ENCODE data around the gene VEZF1. TPM values are rescaled to one million over a fixed set of nuclear protein-coding genes. Genes with fewer than 3 reads are reported as not detected.

VEZF1 gene
- total and polyA plus RNA-seq, 2 donors (not counting 3 experiments of a cell fraction or from before 2014, with no cell fraction given): 27.8 to 59.0 TPM

DNA sequence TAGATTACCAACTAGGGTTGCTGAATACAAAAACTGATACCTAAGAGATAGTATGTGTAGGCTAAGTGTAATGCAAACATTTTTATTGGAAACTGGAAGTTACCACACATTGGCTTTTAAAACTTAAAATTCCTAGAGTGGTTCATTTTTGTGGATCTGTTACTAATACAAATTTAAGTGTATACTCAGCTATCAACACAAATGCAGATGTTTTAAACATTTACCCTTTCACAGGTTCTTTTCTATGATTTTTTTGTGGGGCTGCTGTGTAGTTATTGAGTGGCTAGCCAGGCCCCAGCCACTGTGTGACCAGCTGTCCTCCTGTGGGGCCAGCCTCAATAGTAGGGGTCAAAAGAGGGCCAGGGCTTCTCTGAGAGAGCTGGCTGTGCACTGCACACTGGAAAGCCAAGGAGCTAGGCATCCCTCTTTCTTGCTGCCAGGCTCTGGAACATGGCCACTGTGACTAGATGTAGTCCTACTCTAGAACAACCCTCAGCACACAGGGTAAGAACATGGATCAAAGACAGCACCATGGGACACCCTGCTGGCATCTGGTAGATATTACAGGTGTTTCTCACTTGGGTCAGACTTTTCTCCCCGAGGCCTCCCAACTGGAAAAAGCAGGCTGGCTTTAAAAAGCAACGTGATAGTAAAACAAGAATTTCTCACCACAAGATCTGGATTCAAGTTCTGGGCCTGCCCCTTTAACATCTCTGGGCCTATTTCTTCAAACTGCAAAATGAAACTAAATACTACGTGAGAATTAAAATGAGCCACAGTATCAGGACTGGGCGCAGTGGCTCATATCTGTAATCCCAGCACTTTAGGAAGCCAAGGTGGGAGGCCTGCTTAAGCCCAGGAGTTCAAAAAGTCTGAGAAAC is 7.3 kb upstream of the VEZF1 start:
- Histone ChIP-seq H3K4me2 (ENCODE audit: insufficient read depth, low read length) (no peak overlapping the region), H3K9ac (replicated peaks; ENCODE audit: extremely low read depth, insufficient read depth, low read length) (no peak overlapping the region), H3K4me3 (replicated peaks in 1 of 3; ENCODE audit: insufficient read depth in 1 of 3, low read depth in 1 of 3, low read length in 3 of 3) (no peak overlapping the region), H3K27me3 (ENCODE audit: control insufficient read depth in 2 of 2, insufficient read depth in 2 of 2, low read length in 2 of 2) (no peaks in the 10 kb centered on the region), H3K9me1 (replicated peaks; ENCODE audit: control insufficient read depth, extremely low read depth, insufficient read depth, low read length) (no peaks in the 10 kb centered on the region), H3K9me3 (replicated peaks; ENCODE audit: control insufficient read depth, insufficient read depth, low read length) (no peaks in the 10 kb centered on the region), H3K79me2 (ENCODE audit: control insufficient read depth, insufficient read depth, low read length) (peaks cover 5% of the 10 kb centered on the region), H3K36me3 (ENCODE audit: control insufficient read depth in 2 of 2, extremely low read depth in 1 of 2, insufficient read depth in 2 of 2, low read length in 2 of 2) (peaks cover 4 to 10% of the 10 kb centered on the region in 2 experiments), H3K27ac (ENCODE audit: insufficient read depth, low read depth, low read length) (no peak overlapping the region), H4K20me1 (replicated peaks; ENCODE audit: control insufficient read depth, extremely low read depth, insufficient read depth, low read length) (peaks cover 3% of the 10 kb centered on the region), H2AFZ (ENCODE audit: low read depth, low read length) (no peak overlapping the region), H3K4me1 (ENCODE audit: control insufficient read depth, extremely low read depth, insufficient read depth, low read length) (peaks cover 20% of the 10 kb centered on the region)
- peak; percentile 82 for FAIRE-seq
- peak; percentile 82 for DNase-seq (ENCODE audit: low read depth, low spot score)
- TF ChIP-seq FOS (IDR thresholded peaks at IDR 0.05; ENCODE audit: borderline replicate concordance, insufficient read depth, low read length): no peak
- TF ChIP-seq POLR2AphosphoS5 (IDR thresholded peaks at IDR 0.05; ENCODE audit: insufficient read depth, low read depth, low read length): peak; percentile 49
- TF ChIP-seq, protein P1, sequence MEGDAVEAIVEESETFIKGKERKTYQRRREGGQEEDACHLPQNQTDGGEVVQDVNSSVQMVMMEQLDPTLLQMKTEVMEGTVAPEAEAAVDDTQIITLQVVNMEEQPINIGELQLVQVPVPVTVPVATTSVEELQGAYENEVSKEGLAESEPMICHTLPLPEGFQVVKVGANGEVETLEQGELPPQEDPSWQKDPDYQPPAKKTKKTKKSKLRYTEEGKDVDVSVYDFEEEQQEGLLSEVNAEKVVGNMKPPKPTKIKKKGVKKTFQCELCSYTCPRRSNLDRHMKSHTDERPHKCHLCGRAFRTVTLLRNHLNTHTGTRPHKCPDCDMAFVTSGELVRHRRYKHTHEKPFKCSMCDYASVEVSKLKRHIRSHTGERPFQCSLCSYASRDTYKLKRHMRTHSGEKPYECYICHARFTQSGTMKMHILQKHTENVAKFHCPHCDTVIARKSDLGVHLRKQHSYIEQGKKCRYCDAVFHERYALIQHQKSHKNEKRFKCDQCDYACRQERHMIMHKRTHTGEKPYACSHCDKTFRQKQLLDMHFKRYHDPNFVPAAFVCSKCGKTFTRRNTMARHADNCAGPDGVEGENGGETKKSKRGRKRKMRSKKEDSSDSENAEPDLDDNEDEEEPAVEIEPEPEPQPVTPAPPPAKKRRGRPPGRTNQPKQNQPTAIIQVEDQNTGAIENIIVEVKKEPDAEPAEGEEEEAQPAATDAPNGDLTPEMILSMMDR (IDR thresholded peaks at IDR 0.05; ENCODE audit: extremely low read depth in 1 of 2, insufficient read depth in 1 of 2, low read depth in 1 of 2, low read length in 2 of 2): peak; percentile 71 to 72
- BruUV-seq (replicated peaks): no TSS peak
- ChIA-PET CTCF (interaction anchor here (0.7 to 15.8 kb wide), 14 partner anchors 10 to 397 kb away, joined by 3 to 584 read pairs (median 5); partner anchors contain the start of genes MRPS23 and SRSF1), POLR2A (no interaction called here)
- intact Hi-C loops (cut with micrococcal nuclease): loop anchor here (1.0 to 5.0 kb wide), 7 partner anchors 103 to 864 kb away; partner anchors contain the start of genes MRPS23 and MSI2
- dilution Hi-C loops (cut with MboI; ENCODE audit: extremely low pct_ligation_motif_present, low sequenced_read_pairs): loop anchor here (25.0 kb wide), 1 partner anchor 133 kb away; the partner anchor contains the start of gene MRPS23

Measured in endothelial cell of umbilical vein (primary cell).